CD8-positive, alpha-beta memory T cell (primary cell): Measurements from ENCODE around the gene CCT3. TPM values are rescaled to one million over a fixed set of nuclear protein-coding genes. Genes with fewer than 3 reads are reported as not detected.

Experiments used
- CTCF ChIA-PET: fragments of 350-600 bp; sonication (Branson Sonifier 250); formaldehyde crosslinking; loops from one replicate; lab custom pipeline; 2021; ENCODE audit warnings: antibody characterized with exemption; lab: Charles Lee
- POLR2A ChIA-PET: fragments of 350-600 bp; sonication (Branson Sonifier 250); formaldehyde crosslinking; loops from one replicate; lab custom pipeline; 2021; ENCODE audit warnings: antibody characterized with exemption; lab: Charles Lee
- DNase-seq, 5 donors: peaks; one replicate each; pipeline versions ENCODE4 v3.0.0 to v3.0.0-alpha.2; 2020 to 2022; ENCODE audit warnings: mixed read lengths in 1 of 5
- H3K27ac ChIP-seq: one replicate; pipeline ENCODE4 v1.7.0; 2013; ENCODE audit warnings: low read depth, mild to moderate bottlenecking, low read length, moderate library complexity
- H3K27me3 ChIP-seq: 2 replicates; pipeline ENCODE4 v1.7.0; 2013; ENCODE audit warnings: low read length, mild to moderate bottlenecking; ENCODE audit not compliant: insufficient read depth, poor library complexity, severe bottlenecking
- H3K36me3 ChIP-seq: 2 replicates; pipeline ENCODE4 v1.7.0; 2013; ENCODE audit warnings: mild to moderate bottlenecking, low read length, moderate library complexity; ENCODE audit not compliant: insufficient read depth
- H3K4me1 ChIP-seq: 2 replicates; pipeline ENCODE4 v1.7.0; 2013; ENCODE audit warnings: mild to moderate bottlenecking, low read length, moderate library complexity; ENCODE audit not compliant: insufficient read depth
- H3K4me3 ChIP-seq: 2 replicates; pipeline ENCODE4 v1.7.0; 2013; ENCODE audit warnings: mild to moderate bottlenecking, low read length
- H3K9me3 ChIP-seq: 2 replicates; pipeline ENCODE4 v1.7.0; 2013; ENCODE audit warnings: mild to moderate bottlenecking, low read length
- H3K27ac Mint-ChIP-seq, 8 donors: one replicate each; pipeline ENCODE4 v1.8.0; 2020 to 2021; ENCODE audit warnings: mixed read lengths in 8 of 8, mild to moderate bottlenecking in 6 of 8, inconsistent platforms in 3 of 8, moderate library complexity in 3 of 8
- H3K27me3 Mint-ChIP-seq, 2 donors: one replicate each; pipeline ENCODE4 v1.8.0; 2020 to 2021; ENCODE audit warnings: mixed read lengths in 2 of 2, mild to moderate bottlenecking in 1 of 2, moderate library complexity in 1 of 2
- H3K36me3 Mint-ChIP-seq, 3 donors: one replicate each; pipeline ENCODE4 v1.8.0; 2020 to 2021; ENCODE audit warnings: mixed read lengths in 3 of 3, inconsistent platforms in 1 of 3, mild to moderate bottlenecking in 1 of 3
- H3K4me1 Mint-ChIP-seq, 3 donors: one replicate each; pipeline ENCODE4 v1.8.0; 2020 to 2021; ENCODE audit warnings: mixed read lengths in 3 of 3, inconsistent platforms in 1 of 3, mild to moderate bottlenecking in 1 of 3
- H3K4me3 Mint-ChIP-seq, 7 donors: one replicate each; pipeline ENCODE4 v1.8.0; 2020 to 2021; ENCODE audit warnings: mixed read lengths in 7 of 7, mild to moderate bottlenecking in 6 of 7, moderate library complexity in 4 of 7, inconsistent platforms in 2 of 7
- H3K9me3 Mint-ChIP-seq, 5 donors: one replicate each; pipeline ENCODE4 v1.8.0; 2020 to 2022; ENCODE audit warnings: mixed read lengths in 5 of 5, mild to moderate bottlenecking in 3 of 5, moderate library complexity in 2 of 5, inconsistent platforms in 1 of 5
- polyA plus RNA-seq: library from polyadenylated mRNA; unstranded; fragments of 300-500 nt; fragmentation: Illumina TruSeq; gene quantifications from one replicate; pipeline ENCODE4 v1.2.3, GENCODE V29; 2021
- total RNA-seq, 2 experiments: library from RNA; stranded (reverse); gene quantifications; one replicate each; pipeline ENCODE4 v1.2.3, GENCODE V29; 2021

Gene CCT3
- total and polyA plus RNA-seq, 3 experiments from 2014 or later = 199 to 528 (median 526) TPM

DNA sequence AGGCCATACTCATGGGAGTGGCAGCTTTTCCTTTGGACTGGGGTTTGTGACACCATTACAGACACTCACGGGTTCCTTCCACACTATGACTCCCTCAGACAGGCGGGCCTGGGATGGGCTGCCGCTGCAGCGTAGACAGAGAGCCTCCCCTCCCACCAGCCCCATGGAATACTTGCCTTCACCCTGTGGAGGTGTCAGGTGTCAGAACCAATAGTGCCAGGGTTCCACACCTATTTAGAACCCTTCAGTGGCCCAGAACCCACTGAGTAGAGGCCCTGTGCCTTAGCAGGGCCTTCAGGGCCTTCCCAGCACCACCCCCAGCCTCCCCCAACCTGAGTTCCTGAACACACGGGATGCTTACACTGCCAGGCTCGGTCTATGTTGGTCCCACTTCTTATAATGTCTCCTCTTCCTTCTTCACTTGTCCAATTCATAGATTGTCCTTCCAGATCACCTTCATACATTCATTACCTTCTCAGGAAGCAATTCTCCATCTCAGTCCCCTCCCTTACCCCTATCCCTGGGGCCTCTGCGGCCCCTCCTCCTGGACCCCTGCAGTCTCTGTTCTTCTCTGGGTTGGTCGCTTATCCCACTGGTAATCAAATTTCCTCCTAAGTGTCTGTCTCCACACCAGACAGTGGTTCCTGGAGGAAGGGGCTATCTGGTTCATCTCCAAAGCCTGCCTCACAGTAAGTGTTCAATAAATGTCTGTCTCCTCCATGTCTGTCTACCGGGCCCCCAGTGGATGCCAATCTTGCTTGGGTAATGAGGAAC lies 29.5 kb upstream of the CCT3 start:
- Mint-ChIP-seq H3K27ac (peak overlapping the region in 1 of 8 donors; percentile 78), H3K4me3 (peak overlapping the region in 1 of 7 donors; percentile 51), H3K36me3 (no peaks in the 10 kb centered on the region), H3K4me1 (peaks cover 3 to 6% (median 5%) of the 10 kb centered on the region in 3 donors), H3K27me3 (peaks cover 39 to 61% of the 10 kb centered on the region in 2 donors), H3K9me3 (no peaks in the 10 kb centered on the region)
- ChIA-PET POLR2A (no interaction called here), CTCF (no interaction called here)
- Histone ChIP-seq H3K27ac (no peak overlapping the region), H3K4me3 (no peak overlapping the region), H3K27me3 (peaks cover 8% of the 10 kb centered on the region), H3K4me1 (no peaks in the 10 kb centered on the region), H3K9me3 (no peaks in the 10 kb centered on the region), H3K36me3 (no peaks in the 10 kb centered on the region)
- DNase-seq = no peak

DNA sequence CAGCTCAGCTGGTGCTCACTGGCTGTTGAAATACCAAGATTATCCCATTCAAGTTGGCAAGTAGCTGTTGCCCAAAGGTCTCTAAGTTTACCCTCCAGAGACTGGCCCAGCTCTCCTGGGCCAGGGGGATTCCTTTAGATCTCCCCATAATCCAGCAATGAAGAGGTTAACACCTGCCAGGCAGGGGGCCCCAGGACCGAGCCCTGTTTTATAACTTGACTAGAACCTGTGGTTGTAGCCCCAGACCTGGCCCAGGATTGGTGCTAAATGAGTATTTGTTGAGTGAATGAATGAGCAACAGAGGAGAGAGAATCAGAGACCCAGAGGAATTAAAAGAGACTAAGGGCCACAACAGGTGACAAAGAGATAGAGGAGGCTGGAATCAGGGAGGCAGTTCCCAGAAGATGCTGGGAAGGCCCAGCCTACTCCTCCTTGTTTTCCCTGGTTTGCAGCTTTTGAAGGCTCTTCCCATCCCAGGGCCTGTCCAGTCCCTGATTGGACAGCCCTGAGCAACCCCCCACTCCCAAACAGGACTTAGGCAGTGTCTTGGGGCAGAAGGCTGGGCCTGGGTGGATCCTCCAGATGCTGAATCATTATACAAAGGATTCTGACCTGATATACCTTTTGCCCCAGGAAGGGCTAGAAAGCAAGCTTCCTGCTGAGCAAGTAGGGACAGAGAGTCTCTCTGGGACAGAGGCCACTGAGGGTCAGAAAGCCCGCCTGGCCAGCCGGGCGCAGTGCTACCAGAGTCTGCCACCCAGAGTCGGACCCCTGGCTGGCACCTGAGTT lies 28.5 kb upstream of the CCT3 start:
- H3K27me3 ChIP-seq = peaks cover 8% of the 10 kb centered on the region
- H3K27ac ChIP-seq = no peak overlapping the region
- H3K27me3 Mint-ChIP-seq = peaks cover 31 to 54% of the 10 kb centered on the region in 2 donors
- no peak overlapping the region for H3K4me3 ChIP-seq
- H3K36me3 ChIP-seq = no peaks in the 10 kb centered on the region
- POLR2A ChIA-PET = no interaction called here
- CTCF ChIA-PET = interaction anchor here (0.9 to 1.9 kb wide), 2 partner anchors 19 to 289 kb away, joined by 3 to 7 read pairs; no protein-coding TSS in a partner anchor
- H3K36me3 Mint-ChIP-seq = no peaks in the 10 kb centered on the region
- no peak overlapping the region for H3K27ac Mint-ChIP-seq
- H3K9me3 ChIP-seq = no peaks in the 10 kb centered on the region
- no peaks in the 10 kb centered on the region for H3K4me1 ChIP-seq
- H3K4me3 Mint-ChIP-seq = no peak overlapping the region
- DNase-seq = no peak
- H3K4me1 Mint-ChIP-seq = peaks cover 3 to 6% (median 5%) of the 10 kb centered on the region in 3 donors
- no peaks in the 10 kb centered on the region for H3K9me3 Mint-ChIP-seq

DNA sequence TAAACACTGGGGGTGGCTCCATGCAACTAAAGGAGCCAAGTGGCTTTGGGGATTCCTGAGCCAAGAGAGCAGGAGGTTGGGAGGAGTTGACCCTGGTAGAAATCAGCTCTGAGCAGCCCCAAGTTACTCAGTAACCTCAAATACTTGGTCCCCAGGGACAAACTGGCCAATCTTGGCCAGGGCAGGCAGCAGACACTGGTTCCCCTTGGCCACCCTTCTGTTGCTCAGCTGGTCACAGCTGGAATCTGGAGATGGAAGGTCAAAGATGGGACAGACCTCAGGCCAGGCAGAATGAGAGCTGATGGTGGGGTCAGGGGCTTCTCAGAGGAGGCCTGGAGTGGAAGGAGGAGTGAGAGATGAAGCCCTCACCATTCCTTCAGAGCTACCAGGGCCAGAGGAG lies 27.7 kb upstream of the CCT3 start:
- H3K27me3 ChIP-seq = peaks cover 8% of the 10 kb centered on the region
- H3K27me3 Mint-ChIP-seq = peaks cover 30 to 47% of the 10 kb centered on the region in 2 donors

DNA sequence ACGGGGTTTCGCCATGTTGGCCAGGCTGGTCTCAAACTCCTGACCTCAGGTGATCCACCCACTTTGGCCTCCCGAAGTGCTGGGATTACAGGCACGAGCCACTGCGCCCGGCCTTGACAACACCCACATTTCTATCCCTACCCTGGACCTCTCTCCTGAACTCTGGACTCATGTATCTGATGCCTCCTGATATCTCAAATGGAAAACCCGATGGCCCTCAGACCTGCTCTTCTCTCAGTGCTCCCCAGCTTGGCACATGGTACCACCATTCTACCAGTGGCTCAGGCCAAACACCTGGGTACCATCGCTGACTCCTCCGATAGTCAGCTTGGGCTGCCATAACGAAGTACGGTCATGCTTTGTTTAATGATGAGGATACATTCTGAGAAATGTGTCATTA lies 22.4 kb upstream of the CCT3 start:
- peaks cover 0 to 8% (median 6%) of the 10 kb centered on the region in 3 donors for H3K4me1 Mint-ChIP-seq
- ChIA-PET CTCF (interaction anchor here (2.0 kb wide), 1 partner anchor 86 kb away, joined by 6 read pairs; no protein-coding TSS in a partner anchor), POLR2A (no interaction called here)
- peaks cover 7% of the 10 kb centered on the region for H3K4me1 ChIP-seq
- no peaks in the 10 kb centered on the region for H3K36me3 ChIP-seq
- H3K9me3 ChIP-seq = no peaks in the 10 kb centered on the region
- peaks cover 5% of the 10 kb centered on the region for H3K27me3 ChIP-seq
- no peak overlapping the region for H3K27ac Mint-ChIP-seq
- no peak overlapping the region for H3K27ac ChIP-seq
- DNase-seq = no peak
- no peaks in the 10 kb centered on the region for H3K36me3 Mint-ChIP-seq
- no peak overlapping the region for H3K4me3 ChIP-seq
- no peaks in the 10 kb centered on the region for H3K9me3 Mint-ChIP-seq
- no peak overlapping the region for H3K4me3 Mint-ChIP-seq
- peaks cover 12 to 55% of the 10 kb centered on the region in 2 donors for H3K27me3 Mint-ChIP-seq

More for the DNA sequence above, 27.7 kb upstream of the CCT3 start:
- no peak overlapping the region for H3K27ac ChIP-seq
- no peak for DNase-seq
- no peaks in the 10 kb centered on the region for H3K36me3 ChIP-seq
- no peaks in the 10 kb centered on the region for H3K4me1 ChIP-seq
- H3K4me1 Mint-ChIP-seq = peaks cover 3 to 6% (median 5%) of the 10 kb centered on the region in 3 donors
- no peaks in the 10 kb centered on the region for H3K9me3 ChIP-seq
- ChIA-PET CTCF (interaction anchor here (0.9 to 1.9 kb wide), 2 partner anchors 20 to 290 kb away, joined by 3 to 7 read pairs; no protein-coding TSS in a partner anchor), POLR2A (no interaction called here)
- H3K9me3 Mint-ChIP-seq = no peaks in the 10 kb centered on the region
- H3K4me3 Mint-ChIP-seq = no peak overlapping the region
- no peak overlapping the region for H3K27ac Mint-ChIP-seq
- no peaks in the 10 kb centered on the region for H3K36me3 Mint-ChIP-seq
- no peak overlapping the region for H3K4me3 ChIP-seq

- POLR2A ChIA-PET = interaction anchor here (0.6 kb wide), 1 partner anchor 144 kb away, joined by 3 read pairs; no protein-coding TSS in a partner anchor
- H3K36me3 Mint-ChIP-seq = no peaks in the 10 kb centered on the region
- CTCF ChIA-PET = interaction anchor here (2.0 to 2.2 kb wide), 2 partner anchors 86 kb away, joined by 6 to 8 read pairs; no protein-coding TSS in a partner anchor
- H3K27me3 ChIP-seq = peaks cover 5% of the 10 kb centered on the region
- H3K27ac ChIP-seq = no peak overlapping the region
- H3K4me1 ChIP-seq = peaks cover 7% of the 10 kb centered on the region
- peaks cover 0 to 8% (median 6%) of the 10 kb centered on the region in 3 donors for H3K4me1 Mint-ChIP-seq
- DNase-seq = no peak
- no peaks in the 10 kb centered on the region for H3K9me3 Mint-ChIP-seq
- H3K9me3 ChIP-seq = no peaks in the 10 kb centered on the region
- H3K36me3 ChIP-seq = no peaks in the 10 kb centered on the region
- peaks cover 10 to 52% of the 10 kb centered on the region in 2 donors for H3K27me3 Mint-ChIP-seq
- H3K27ac Mint-ChIP-seq = no peak overlapping the region
- H3K4me3 Mint-ChIP-seq = no peak overlapping the region
- H3K4me3 ChIP-seq = no peak overlapping the region
Measured at GRCh38 chr1:156359973-156360372, 21.9 kb upstream of the CCT3 start.

GRCh38 chr1:156359249-156359648 lies 21.2 kb upstream of the CCT3 start:
- H3K27ac Mint-ChIP-seq = no peak overlapping the region
- POLR2A ChIA-PET = no interaction called here
- no peaks in the 10 kb centered on the region for H3K36me3 Mint-ChIP-seq
- H3K27me3 Mint-ChIP-seq = peaks cover 10 to 53% of the 10 kb centered on the region in 2 donors
- H3K9me3 ChIP-seq = no peaks in the 10 kb centered on the region
- no peak overlapping the region for H3K4me3 ChIP-seq
- H3K4me1 ChIP-seq = peaks cover 7% of the 10 kb centered on the region
- H3K27me3 ChIP-seq = peaks cover 9% of the 10 kb centered on the region
- peaks cover 0 to 8% (median 6%) of the 10 kb centered on the region in 3 donors for H3K4me1 Mint-ChIP-seq
- H3K36me3 ChIP-seq = no peaks in the 10 kb centered on the region
- CTCF ChIA-PET = interaction anchor here (1.2 to 2.2 kb wide), 3 partner anchors 16 to 173 kb away, joined by 3 to 8 read pairs (median 3); no protein-coding TSS in a partner anchor
- H3K27ac ChIP-seq = no peak overlapping the region
- no peaks in the 10 kb centered on the region for H3K9me3 Mint-ChIP-seq
- H3K4me3 Mint-ChIP-seq = no peak overlapping the region
- DNase-seq = no peak

GRCh38 chr1:156358641-156359040 lies 20.5 kb upstream of the CCT3 start:
- Histone ChIP-seq H3K9me3 (no peaks in the 10 kb centered on the region), H3K4me3 (no peak overlapping the region), H3K36me3 (no peaks in the 10 kb centered on the region), H3K4me1 (peaks cover 7% of the 10 kb centered on the region), H3K27ac (no peak overlapping the region), H3K27me3 (peaks cover 10% of the 10 kb centered on the region)
- H3K9me3 Mint-ChIP-seq = no peaks in the 10 kb centered on the region
- H3K27me3 Mint-ChIP-seq = peaks cover 6 to 52% of the 10 kb centered on the region in 2 donors
- ChIA-PET POLR2A (no interaction called here), CTCF (interaction anchor here (0.8 to 2.2 kb wide), 4 partner anchors 14 to 173 kb away, joined by 3 to 8 read pairs (median 3); no protein-coding TSS in a partner anchor)
- no peak overlapping the region for H3K4me3 Mint-ChIP-seq
- no peak for DNase-seq
- H3K27ac Mint-ChIP-seq = no peak overlapping the region
- no peaks in the 10 kb centered on the region for H3K36me3 Mint-ChIP-seq
- H3K4me1 Mint-ChIP-seq = peaks cover 0 to 8% (median 6%) of the 10 kb centered on the region in 3 donors
